Activated CD8-positive, alpha-beta memory T cell treated with anti-CD3 and anti-CD28 coated beads for 24 hours (primary cell): ENCODE measurements around the gene NKX2-1.

Experiments
- DNase-seq: peaks from one replicate; pipeline ENCODE4 v3.0.0-alpha.2; 2020

NKX2-1 gene

GRCh38 chr14:36517242-36518030, 2.6 kb downstream of the NKX2-1 start:
- DNase-seq, result no peak

DNA sequence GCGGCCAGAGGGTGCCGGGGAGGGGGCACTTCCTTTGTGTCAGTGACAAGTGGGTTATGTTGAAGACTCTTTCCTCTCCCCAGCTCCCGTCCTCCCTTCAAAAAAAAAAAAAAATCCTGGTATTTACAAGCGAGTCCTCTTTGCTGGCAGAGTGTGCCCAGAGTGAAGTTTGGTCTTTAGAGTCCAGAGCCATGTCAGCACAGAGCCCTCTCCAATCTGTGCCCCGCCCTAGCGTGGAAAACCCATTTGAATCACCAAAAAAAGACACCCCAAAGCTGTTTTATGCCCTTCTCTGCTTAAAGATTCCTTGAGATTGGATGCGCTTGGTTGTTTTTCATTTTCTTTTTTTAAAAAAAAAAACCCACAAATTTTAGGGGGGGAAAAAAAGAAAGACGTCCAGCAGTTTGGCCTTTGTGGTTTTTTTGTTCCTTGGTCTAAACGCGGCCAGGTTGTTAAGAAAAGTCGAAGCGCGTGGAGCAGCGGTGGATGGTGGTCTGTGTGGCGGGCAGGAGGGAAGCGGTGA, 3.3 kb downstream of the NKX2-1 start:
- DNase-seq, result no peak

GRCh38 chr14:36515896-36516718, 3.9 kb downstream of the NKX2-1 start:
- DNase-seq, result no peak

GRCh38 chr14:36515105-36515593, 4.9 kb downstream of the NKX2-1 start:
- DNase-seq, result no peak

DNA sequence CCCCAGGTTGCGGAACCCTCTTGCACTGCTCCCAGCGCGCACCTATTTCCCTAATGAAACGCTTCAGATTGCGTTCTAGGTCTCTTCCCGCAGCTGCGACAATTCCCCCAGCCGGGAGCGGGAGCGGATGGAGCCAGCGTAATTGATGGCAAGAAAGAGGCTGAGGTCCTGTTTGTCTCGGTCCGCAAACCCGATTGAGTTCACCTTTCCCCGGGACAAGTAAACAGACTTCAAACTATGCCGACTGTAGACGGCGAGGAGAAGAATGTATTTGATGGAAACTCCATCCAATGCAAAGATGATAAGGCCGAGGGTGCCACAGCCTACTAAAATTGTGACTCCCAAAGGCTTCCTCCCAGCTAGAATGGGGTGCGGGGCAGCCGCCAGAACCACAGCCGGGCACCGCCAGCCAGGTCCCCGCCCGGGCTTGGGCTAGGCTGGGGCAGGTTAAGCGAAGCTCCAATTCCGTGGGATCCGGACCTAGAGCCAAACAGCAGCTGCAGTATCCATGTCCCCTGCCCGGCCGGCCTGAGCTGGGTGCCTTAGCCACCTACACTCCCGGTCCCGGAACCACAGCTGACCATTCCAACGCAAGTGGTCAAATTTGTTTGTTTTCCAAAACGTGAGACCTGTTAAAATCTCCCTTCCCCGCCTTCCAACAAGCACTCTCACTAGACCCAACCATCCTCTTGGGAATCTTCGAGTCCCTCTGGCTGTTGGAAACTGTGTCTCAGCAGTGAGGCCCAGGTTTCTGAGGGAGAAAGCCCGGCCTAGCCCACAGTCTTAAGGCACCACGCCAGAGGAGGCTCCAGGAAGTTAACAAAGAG, 5.5 kb downstream of the NKX2-1 start:
- no peak for DNase-seq

DNA sequence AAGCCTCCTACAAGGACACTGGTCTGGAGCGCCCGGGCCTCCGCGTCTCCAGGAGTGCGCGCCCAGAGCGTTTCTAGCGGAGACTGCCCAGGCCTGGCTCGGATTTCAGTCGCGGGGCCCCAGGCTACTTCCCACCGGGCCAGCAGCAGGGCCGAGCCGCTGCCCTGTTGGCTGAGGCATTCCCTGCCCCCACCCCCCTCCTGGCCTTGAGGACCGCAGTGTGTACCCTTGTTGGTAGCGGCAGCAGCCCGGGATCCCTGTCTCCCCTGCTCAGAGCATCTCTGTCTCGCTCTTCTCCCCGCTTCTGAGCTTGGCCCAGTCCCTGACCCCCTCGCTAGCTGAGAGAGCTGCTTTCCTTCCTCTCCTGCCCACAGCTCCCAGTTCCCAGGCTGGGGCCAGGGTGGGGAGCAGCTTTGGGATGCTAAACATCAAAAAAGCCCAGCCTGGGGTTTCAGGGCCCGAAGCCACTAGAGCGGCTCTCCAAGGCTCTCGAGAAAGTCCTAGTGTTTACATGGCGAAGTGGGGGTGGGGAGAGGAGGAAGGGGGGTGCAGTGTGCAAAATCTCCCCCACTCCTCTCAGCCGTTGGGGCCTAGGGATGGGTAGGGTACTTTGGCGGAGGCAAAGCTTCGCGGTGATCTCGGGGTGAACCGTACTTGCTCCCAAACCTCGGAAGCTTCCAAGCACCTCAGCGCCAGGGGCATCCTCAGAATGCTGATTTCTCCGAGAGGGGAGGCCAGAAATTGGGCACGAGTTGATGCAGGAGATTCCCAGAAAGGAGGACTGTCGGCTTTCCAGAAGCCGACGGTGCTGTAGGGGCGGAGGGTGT, 6.4 kb downstream of the NKX2-1 start:
- no peak for DNase-seq

- no peak for DNase-seq
Observed at GRCh38 chr14:36513012-36513420, 7.0 kb downstream of the NKX2-1 start.

GRCh38 chr14:36512585-36513003, 7.4 kb downstream of the NKX2-1 start:
- no peak for DNase-seq

- no peak for DNase-seq
Observed at GRCh38 chr14:36511981-36512584, 7.9 kb downstream of the NKX2-1 start.

- DNase-seq, result no peak
Observed at GRCh38 chr14:36510874-36511273, 9.2 kb downstream of the NKX2-1 start.

- DNase-seq, result no peak
Observed at GRCh38 chr14:36510078-36510799, 9.8 kb downstream of the NKX2-1 start.

- no peak for DNase-seq
Observed at GRCh38 chr14:36509069-36509917, 10.7 kb downstream of the NKX2-1 start.

GRCh38 chr14:36508418-36509068, 11.5 kb downstream of the NKX2-1 start:
- no peak for DNase-seq

DNA sequence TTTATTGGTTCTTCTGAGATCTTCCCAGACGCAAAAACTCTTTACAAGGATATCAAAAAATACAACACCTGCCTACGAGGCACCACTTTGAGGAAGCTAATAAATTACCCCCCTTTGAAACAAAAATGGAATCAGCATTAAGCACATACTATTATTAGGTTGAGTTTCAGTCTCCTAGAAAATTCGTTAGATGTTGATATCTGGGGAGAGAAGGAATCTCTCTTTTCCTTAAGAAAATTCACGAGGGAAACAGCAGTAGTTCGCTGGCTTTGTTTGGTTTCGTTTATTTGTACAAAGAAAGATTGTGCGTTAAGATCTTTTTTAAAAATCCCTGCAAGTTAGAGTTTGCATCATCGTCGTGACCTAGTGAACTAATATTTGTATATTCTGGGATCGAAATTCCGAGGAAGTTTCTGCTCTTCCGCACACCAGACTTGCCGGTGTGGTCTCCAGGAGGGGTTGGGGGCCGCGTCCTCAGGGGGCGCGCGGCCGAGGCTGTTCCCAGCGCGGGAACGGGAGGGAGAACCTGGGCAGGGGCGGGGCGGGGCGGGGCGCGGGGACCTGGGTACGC, 12.1 kb downstream of the NKX2-1 start:
- DNase-seq, result no peak

DNA sequence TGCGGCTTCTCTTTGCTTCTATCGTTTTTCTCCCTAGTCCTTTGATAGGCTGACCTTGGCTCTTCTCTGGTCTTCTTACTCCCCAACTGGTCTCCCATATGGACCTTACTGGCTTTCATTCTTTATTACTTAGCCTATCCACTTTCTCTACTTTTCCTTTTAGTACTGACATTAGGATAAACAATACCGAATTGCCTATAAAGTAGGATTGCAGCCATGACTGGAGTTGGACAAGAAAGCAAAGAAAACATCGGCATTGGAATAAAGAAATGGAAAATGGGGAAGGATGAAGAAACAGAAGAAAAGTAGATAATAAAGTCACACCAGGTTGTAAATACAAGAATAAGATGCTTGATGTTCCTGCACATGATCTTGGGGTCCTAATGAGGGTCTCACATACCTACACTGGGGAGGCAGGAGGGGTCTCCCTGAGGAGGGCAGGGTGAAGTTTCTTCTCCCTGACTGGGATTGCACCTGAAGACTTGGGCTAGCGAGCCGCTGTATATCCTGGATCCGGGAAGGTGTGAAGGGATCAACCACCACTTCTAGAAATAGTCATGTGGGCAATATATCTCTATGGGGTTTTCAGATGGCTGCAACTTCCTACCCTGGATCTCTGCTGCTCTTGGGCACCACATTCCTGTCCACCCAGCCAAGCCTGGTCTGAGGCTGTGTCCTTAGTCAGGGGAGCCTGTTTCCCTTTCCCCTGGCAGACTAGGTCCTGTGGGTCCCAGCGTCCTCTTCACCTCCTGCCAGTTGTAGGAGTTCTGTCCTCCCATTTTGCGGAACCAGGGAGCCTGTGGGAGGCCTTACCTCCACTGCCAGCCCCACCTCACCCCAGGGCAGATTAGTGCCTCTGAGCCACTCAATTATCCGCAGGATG, 13.1 kb downstream of the NKX2-1 start:
- no peak for DNase-seq

GRCh38 chr14:36505892-36506731, 13.9 kb downstream of the NKX2-1 start:
- DNase-seq, result no peak
